ENCODE results near the gene TRIM37. TPM values are rescaled to one million over a fixed set of nuclear protein-coding genes. Genes with fewer than 3 reads are reported as not detected.
A peak's percentile ranks its signal among the peaks of the same experiment; 100 is the strongest.

The TRIM37 gene
- total RNA-seq, 1 donor from 2014 or later, result 19.3 TPM

- intact Hi-C loops (cut with DNase I), result no loop called here
- H3K9me3 ChIP-seq, result no peaks in the 10 kb centered on the region
Measured at GRCh38 chr17:58995247-58995940, 111.3 kb downstream of the TRIM37 start.

GRCh38 chr17:58993311-58993710 lies 113.4 kb downstream of the TRIM37 start:
- Histone ChIP-seq H3K27me3 (ENCODE audit: low read depth) (no peaks in the 10 kb centered on the region), H3K27ac (peak overlapping the region; percentile 71), H3K36me3 (peaks cover 17% of the 10 kb centered on the region), H3K4me3 (no peak overlapping the region), H3K4me1 (peaks cover 8% of the 10 kb centered on the region), H3K9me3 (no peaks in the 10 kb centered on the region)
- ATAC-seq (no peak), DNase-seq (no peak)
- no peak for TF ChIP-seq CTCF (IDR thresholded peaks at IDR 0.05)
- intact Hi-C loops (cut with DNase I), result no loop called here

More at GRCh38 chr17:58995247-58995940, 111.3 kb downstream of the TRIM37 start:
- Histone ChIP-seq H3K27me3 (ENCODE audit: low read depth) (no peaks in the 10 kb centered on the region), H3K27ac (no peak overlapping the region), H3K4me1 (peaks cover 8% of the 10 kb centered on the region), H3K4me3 (no peak overlapping the region), H3K36me3 (peaks cover 38% of the 10 kb centered on the region)
- ATAC-seq, result no peak
- no peak for TF ChIP-seq CTCF (IDR thresholded peaks at IDR 0.05)
- DNase-seq, result no peak

GRCh38 chr17:58991718-58992331 lies 114.9 kb downstream of the TRIM37 start:
- intact Hi-C loops (cut with DNase I), result no loop called here
- Histone ChIP-seq H3K9me3 (no peaks in the 10 kb centered on the region), H3K4me1 (no peaks in the 10 kb centered on the region), H3K27me3 (ENCODE audit: low read depth) (no peaks in the 10 kb centered on the region), H3K36me3 (peaks cover 6% of the 10 kb centered on the region), H3K4me3 (no peak overlapping the region), H3K27ac (peak overlapping the region; percentile 71)
- no peak for TF ChIP-seq CTCF (IDR thresholded peaks at IDR 0.05)
- DNase-seq, result no peak
- ATAC-seq, result peak; percentile 94 to 95

- no peak for TF ChIP-seq CTCF (IDR thresholded peaks at IDR 0.05)
- H3K36me3 ChIP-seq, result no peaks in the 10 kb centered on the region
- H3K9me3 ChIP-seq, result no peaks in the 10 kb centered on the region
- no peak overlapping the region for H3K27ac ChIP-seq
- H3K4me3 ChIP-seq, result no peak overlapping the region
- no peaks in the 10 kb centered on the region for H3K27me3 ChIP-seq (ENCODE audit: low read depth)
- ATAC-seq (no peak), DNase-seq (no peak)
- intact Hi-C loops (cut with DNase I), result no loop called here
- no peaks in the 10 kb centered on the region for H3K4me1 ChIP-seq
Measured at GRCh38 chr17:58989629-58990028, 117.1 kb downstream of the TRIM37 start.

DNA sequence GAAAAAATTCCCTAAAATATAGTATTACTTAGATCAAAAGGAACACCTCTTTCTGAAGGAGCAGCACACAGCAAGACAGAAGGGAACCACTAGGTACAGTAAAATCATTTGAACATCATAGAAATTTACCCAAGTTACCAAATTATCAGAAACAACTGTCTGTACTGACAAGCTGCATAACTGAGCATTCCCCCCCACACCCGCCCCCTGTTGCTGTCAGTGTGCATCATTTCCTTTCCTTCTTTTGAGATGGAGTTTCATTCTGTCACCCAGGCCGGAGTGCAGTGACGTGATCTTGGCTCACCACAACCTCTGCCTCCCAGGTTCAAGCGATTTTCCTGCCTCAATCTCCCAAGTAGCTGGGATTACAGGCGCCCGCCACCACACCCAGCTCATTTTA lies 120.7 kb downstream of the TRIM37 start:
- no peak for ATAC-seq

More for the DNA sequence above, 120.7 kb downstream of the TRIM37 start:
- H3K27ac ChIP-seq, result no peak overlapping the region
- no peaks in the 10 kb centered on the region for H3K36me3 ChIP-seq
- no peaks in the 10 kb centered on the region for H3K4me1 ChIP-seq
- H3K4me3 ChIP-seq, result no peak overlapping the region
- H3K27me3 ChIP-seq (ENCODE audit: low read depth), result no peaks in the 10 kb centered on the region
- DNase-seq, result no peak
- TF ChIP-seq CTCF (IDR thresholded peaks at IDR 0.05), result no peak
- no peaks in the 10 kb centered on the region for H3K9me3 ChIP-seq
- intact Hi-C loops (cut with DNase I), result no loop called here

Measured in lower lobe of right lung (tissue), 2 donors.